Measurements from ENCODE around the gene LIPH.

The LIPH gene

DNA sequence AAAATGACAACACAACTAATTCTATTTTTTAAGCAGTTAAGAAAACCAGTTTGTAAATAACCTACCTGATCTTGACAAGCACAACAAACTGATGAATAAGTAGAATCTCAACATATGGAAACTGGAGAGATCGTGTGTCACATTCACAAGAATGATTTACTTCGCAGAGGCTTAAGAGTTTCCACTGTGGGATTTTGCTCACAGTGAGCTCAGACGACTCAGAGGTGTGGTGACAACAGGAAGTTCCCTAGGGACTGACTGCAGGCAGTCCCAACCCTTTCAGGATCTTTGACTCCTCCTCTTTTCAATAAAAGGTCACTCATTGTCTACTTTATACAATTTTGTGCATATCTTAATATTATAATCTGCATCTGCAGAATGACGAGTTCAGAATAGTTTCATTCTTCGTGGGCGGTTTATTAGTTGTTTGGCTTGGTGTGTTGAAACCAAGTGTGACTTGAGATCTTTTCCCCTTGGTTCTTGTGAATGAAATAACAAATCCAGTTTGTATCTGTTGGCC, at the start of gene LIPH:
Gene LIPH (minus strand): TSS at position 231 of the 520 bp plus-strand sequence. CDS start 117 bp downstream, at position 114.
- H3K36me3 ChIP-seq (ENCODE audit: control insufficient read depth in 1 of 2, insufficient read depth in 2 of 2, low read length in 2 of 2): no peaks in the 10 kb centered on the region
- peak within 1 kb of the TSS; percentile 21 to 58 for H3K9ac ChIP-seq (ENCODE audit: low read depth in 1 of 2, low read length in 2 of 2)
- H3K27me3 ChIP-seq (ENCODE audit: control insufficient read depth in 1 of 2, insufficient read depth in 2 of 2, low read length in 2 of 2): no peaks in the 10 kb centered on the region
- H3K4me1 ChIP-seq (ENCODE audit: control insufficient read depth in 1 of 2, insufficient read depth in 2 of 2, low read length in 2 of 2): peaks cover 7 to 23% of the 10 kb centered on the region in 2 donors
- peak within 1 kb of the TSS; percentile 41 to 50 for H3K4me3 ChIP-seq (ENCODE audit: low read depth in 1 of 2, low read length in 2 of 2)
- peak within 1 kb of the TSS; percentile 39 for H3K27ac ChIP-seq (ENCODE audit: low read depth, low read length)
- H3K9me3 ChIP-seq (ENCODE audit: control insufficient read depth in 1 of 2, low read length in 2 of 2): no peaks in the 10 kb centered on the region

DNA sequence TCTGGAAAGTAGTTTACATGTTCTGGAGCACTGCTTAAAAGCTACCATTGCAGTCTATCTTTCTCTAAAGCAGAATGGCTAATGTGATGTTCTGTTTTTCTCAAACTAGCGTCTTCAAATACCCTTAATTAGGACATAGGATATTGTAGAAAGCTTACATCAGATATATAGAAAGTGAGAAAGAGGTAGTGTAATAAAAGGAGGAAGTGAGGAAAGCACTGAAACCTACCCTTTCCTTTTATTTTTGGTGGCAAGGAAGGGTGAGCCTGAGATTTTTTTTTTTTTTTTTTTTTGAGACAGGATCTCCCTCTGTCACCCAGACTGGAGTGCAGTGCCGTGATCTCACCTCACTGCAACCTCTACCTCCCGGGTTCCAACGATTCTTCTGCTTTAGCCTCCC, 43.1 kb upstream of the LIPH start:
- Histone ChIP-seq H3K4me1 (ENCODE audit: control insufficient read depth in 1 of 2, insufficient read depth in 2 of 2, low read length in 2 of 2) (no peaks in the 10 kb centered on the region), H3K4me3 (ENCODE audit: low read depth in 1 of 2, low read length in 2 of 2) (no peak overlapping the region), H3K9me3 (ENCODE audit: control insufficient read depth in 1 of 2, low read length in 2 of 2) (no peaks in the 10 kb centered on the region), H3K36me3 (ENCODE audit: control insufficient read depth in 1 of 2, insufficient read depth in 2 of 2, low read length in 2 of 2) (peaks cover 11 to 32% of the 10 kb centered on the region in 2 donors), H3K27ac (ENCODE audit: low read depth, low read length) (no peak overlapping the region), H3K27me3 (ENCODE audit: control insufficient read depth in 1 of 2, insufficient read depth in 2 of 2, low read length in 2 of 2) (no peaks in the 10 kb centered on the region), H3K9ac (ENCODE audit: low read depth in 1 of 2, low read length in 2 of 2) (no peak overlapping the region)

DNA sequence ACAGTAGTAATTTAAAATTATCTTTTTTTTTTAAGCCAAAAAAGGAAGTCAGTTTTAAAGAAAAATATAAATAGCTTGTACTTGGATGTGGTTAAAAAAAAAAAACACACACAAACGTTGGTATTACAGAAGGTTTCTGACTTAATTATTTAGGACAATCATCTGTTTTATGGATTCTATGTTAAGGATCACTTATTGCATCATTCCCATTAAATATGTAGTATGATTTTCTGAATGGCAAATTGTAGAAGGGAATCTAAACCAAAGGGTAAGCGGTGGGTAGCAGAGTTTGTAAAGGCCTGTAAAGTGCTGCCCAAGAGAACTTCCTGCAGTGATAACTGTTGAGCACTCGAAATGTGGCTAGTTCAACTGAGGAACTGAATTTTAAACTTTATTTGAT, 41.7 kb upstream of the LIPH start:
- Histone ChIP-seq H3K9me3 (ENCODE audit: control insufficient read depth in 1 of 2, low read length in 2 of 2) (no peaks in the 10 kb centered on the region), H3K9ac (ENCODE audit: low read depth in 1 of 2, low read length in 2 of 2) (no peak overlapping the region), H3K27me3 (ENCODE audit: control insufficient read depth in 1 of 2, insufficient read depth in 2 of 2, low read length in 2 of 2) (no peaks in the 10 kb centered on the region), H3K4me3 (ENCODE audit: low read depth in 1 of 2, low read length in 2 of 2) (no peak overlapping the region), H3K36me3 (ENCODE audit: control insufficient read depth in 1 of 2, insufficient read depth in 2 of 2, low read length in 2 of 2) (peaks cover 3 to 31% of the 10 kb centered on the region in 2 donors), H3K27ac (ENCODE audit: low read depth, low read length) (no peak overlapping the region), H3K4me1 (ENCODE audit: control insufficient read depth in 1 of 2, insufficient read depth in 2 of 2, low read length in 2 of 2) (no peaks in the 10 kb centered on the region)

DNA sequence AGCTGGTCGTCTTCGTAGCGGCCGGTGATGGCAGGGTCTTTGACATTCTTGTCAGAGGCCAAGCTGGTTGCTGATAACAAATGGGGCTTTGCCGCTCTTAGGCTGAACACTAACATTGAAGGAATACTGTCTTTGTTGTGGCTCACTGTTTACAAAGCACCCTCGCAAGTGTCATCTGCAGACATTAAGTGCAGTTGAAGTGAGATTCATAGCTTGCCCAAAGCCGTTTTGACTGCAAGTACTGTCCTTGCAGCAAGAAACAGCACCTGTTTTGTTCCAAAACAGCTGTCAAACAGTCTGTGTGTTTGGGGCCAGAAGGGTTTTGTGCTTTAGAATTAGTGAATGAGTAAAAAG, 34.3 kb upstream of the LIPH start:
- peak overlapping the region; percentile 90 to 97 for H3K9ac ChIP-seq (ENCODE audit: low read depth in 1 of 2, low read length in 2 of 2)
- H3K4me3 ChIP-seq (ENCODE audit: low read depth in 1 of 2, low read length in 2 of 2): peak overlapping the region; percentile 90 to 93
- peak overlapping the region; percentile 93 for H3K27ac ChIP-seq (ENCODE audit: low read depth, low read length)
- H3K4me1 ChIP-seq (ENCODE audit: control insufficient read depth in 1 of 2, insufficient read depth in 2 of 2, low read length in 2 of 2): peaks cover 23% of the 10 kb centered on the region in 2 donors
- H3K27me3 ChIP-seq (ENCODE audit: control insufficient read depth in 1 of 2, insufficient read depth in 2 of 2, low read length in 2 of 2): no peaks in the 10 kb centered on the region
- peaks cover 0 to 3% of the 10 kb centered on the region in 2 donors for H3K36me3 ChIP-seq (ENCODE audit: control insufficient read depth in 1 of 2, insufficient read depth in 2 of 2, low read length in 2 of 2)
- H3K9me3 ChIP-seq (ENCODE audit: control insufficient read depth in 1 of 2, low read length in 2 of 2): no peaks in the 10 kb centered on the region

DNA sequence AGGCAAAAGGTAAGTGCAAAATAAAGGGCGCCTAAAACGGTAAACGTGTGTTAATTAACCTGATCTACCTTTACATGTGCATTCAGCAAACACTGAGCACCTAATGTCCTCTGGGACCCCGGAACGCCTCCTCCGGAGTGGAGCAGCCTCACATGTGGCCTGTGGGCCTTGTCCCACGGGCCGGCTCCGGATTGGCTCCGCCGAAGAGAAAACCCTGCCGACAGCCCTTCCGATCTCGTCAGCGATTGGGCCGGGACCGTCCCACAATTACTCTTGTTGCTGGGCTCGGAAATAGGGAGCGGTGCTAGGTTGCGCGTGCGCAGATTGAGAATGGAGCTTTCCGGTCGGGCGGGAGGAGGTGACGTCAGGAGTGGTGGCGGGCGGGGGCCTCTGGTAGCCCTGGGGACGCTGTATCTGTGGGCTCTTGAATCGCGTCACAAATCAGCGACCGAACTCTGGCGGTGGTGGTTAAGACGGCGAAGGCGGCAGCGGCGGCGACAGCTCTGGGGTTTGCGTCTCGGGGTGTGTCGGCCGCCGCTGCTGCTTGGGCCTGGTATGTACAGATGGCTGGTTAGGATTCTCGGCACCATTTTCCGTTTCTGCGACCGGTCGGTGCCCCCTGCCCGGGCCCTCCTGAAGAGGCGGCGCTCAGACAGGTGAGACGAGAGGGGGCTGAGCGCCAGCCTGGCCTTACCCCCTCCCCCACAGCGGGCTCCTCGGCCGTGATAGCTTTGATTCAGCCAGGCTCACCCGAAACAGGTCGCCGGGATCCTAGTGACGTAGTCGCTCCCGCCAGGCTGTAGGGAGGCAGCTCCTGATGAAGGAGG, 33.7 kb upstream of the LIPH start, which contains the start of gene SENP2:
Gene SENP2 (plus strand): TSS at position 437 of the 827 bp plus-strand sequence. CDS start 119 bp downstream, at position 556.
- peak within 1 kb of the TSS; percentile 90 to 93 for H3K4me3 ChIP-seq (ENCODE audit: low read depth in 1 of 2, low read length in 2 of 2)
- no peaks in the 10 kb centered on the region for H3K27me3 ChIP-seq (ENCODE audit: control insufficient read depth in 1 of 2, insufficient read depth in 2 of 2, low read length in 2 of 2)
- peak within 1 kb of the TSS; percentile 93 for H3K27ac ChIP-seq (ENCODE audit: low read depth, low read length)
- no peaks in the 10 kb centered on the region for H3K36me3 ChIP-seq (ENCODE audit: control insufficient read depth in 1 of 2, insufficient read depth in 2 of 2, low read length in 2 of 2)
- H3K9me3 ChIP-seq (ENCODE audit: control insufficient read depth in 1 of 2, low read length in 2 of 2): no peaks in the 10 kb centered on the region
- peaks cover 23% of the 10 kb centered on the region in 2 donors for H3K4me1 ChIP-seq (ENCODE audit: control insufficient read depth in 1 of 2, insufficient read depth in 2 of 2, low read length in 2 of 2)
- H3K9ac ChIP-seq (ENCODE audit: low read depth in 1 of 2, low read length in 2 of 2): peak within 1 kb of the TSS; percentile 90 to 97

DNA sequence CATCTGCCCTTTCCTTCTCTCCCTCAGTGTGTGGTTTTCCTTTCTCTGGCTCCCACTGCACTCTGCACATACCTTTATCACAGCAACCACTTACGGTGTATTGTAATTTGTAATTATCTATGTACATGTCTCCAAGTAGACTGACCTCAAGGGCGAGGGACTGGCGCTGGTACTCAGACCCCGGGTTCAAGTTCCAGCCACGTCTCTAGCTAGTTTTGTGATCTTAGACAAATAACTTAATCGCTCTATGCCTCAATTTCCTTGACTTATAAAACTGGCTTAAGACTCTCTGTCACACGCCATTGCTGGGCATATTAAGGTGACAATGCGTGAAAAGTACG, 33.1 kb upstream of the LIPH start:
- H3K27me3 ChIP-seq (ENCODE audit: control insufficient read depth in 1 of 2, insufficient read depth in 2 of 2, low read length in 2 of 2): no peaks in the 10 kb centered on the region
- H3K9me3 ChIP-seq (ENCODE audit: control insufficient read depth in 1 of 2, low read length in 2 of 2): no peaks in the 10 kb centered on the region
- H3K4me1 ChIP-seq (ENCODE audit: control insufficient read depth in 1 of 2, insufficient read depth in 2 of 2, low read length in 2 of 2): peaks cover 23% of the 10 kb centered on the region in 2 donors
- peak overlapping the region; percentile 90 to 93 for H3K4me3 ChIP-seq (ENCODE audit: low read depth in 1 of 2, low read length in 2 of 2)
- no peaks in the 10 kb centered on the region for H3K36me3 ChIP-seq (ENCODE audit: control insufficient read depth in 1 of 2, insufficient read depth in 2 of 2, low read length in 2 of 2)
- peak overlapping the region; percentile 87 to 97 for H3K9ac ChIP-seq (ENCODE audit: low read depth in 1 of 2, low read length in 2 of 2)
- peak overlapping the region; percentile 91 for H3K27ac ChIP-seq (ENCODE audit: low read depth, low read length)

DNA sequence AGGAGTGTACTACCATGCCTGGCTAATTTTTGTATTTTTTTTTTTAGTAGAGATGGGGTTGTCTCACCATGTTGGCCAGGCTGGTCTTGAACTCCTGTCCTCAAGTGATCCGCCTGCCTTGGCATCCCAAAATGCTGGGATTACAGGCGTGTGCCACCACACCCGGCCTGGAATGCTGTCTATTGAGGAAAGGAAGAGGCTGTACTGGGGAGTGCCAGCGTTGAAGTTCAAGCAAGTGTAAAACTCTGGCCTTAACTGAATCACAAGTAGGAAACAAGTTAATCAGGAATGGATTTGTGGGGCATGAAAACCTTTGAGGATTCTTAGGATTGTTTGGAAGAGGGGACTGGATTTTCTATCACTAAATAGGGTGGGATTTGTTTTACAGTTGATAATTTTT, 32.3 kb upstream of the LIPH start:
- Histone ChIP-seq H3K27ac (ENCODE audit: low read depth, low read length) (peak overlapping the region; percentile 91), H3K4me1 (ENCODE audit: control insufficient read depth in 1 of 2, insufficient read depth in 2 of 2, low read length in 2 of 2) (peaks cover 23% of the 10 kb centered on the region in 2 donors), H3K27me3 (ENCODE audit: control insufficient read depth in 1 of 2, insufficient read depth in 2 of 2, low read length in 2 of 2) (no peaks in the 10 kb centered on the region), H3K9ac (ENCODE audit: low read depth in 1 of 2, low read length in 2 of 2) (no peak overlapping the region), H3K4me3 (ENCODE audit: low read depth in 1 of 2, low read length in 2 of 2) (no peak overlapping the region), H3K36me3 (ENCODE audit: control insufficient read depth in 1 of 2, insufficient read depth in 2 of 2, low read length in 2 of 2) (no peaks in the 10 kb centered on the region), H3K9me3 (ENCODE audit: control insufficient read depth in 1 of 2, low read length in 2 of 2) (no peaks in the 10 kb centered on the region)

DNA sequence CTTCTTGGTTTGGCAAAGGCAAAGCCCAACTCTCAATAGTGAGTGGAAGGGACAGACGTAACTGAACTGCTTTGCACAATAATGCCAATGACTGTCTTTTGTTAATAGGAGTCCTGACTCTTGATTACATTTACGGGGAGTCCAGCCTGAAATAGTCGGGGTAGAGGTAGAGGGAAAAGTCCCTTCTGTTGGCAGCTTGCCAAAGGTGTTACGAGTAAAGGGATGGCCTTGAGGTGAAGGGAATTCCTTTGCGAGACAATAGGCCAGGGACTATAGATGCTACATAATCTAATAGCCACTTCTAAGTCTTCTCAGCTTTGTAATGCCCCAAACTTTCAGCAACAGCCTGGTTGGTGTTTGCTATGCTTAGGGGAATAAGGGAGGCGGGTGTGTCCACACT, 31.5 kb upstream of the LIPH start:
- Histone ChIP-seq H3K4me3 (ENCODE audit: low read depth in 1 of 2, low read length in 2 of 2) (no peak overlapping the region), H3K9ac (ENCODE audit: low read depth in 1 of 2, low read length in 2 of 2) (no peak overlapping the region), H3K27me3 (ENCODE audit: control insufficient read depth in 1 of 2, insufficient read depth in 2 of 2, low read length in 2 of 2) (no peaks in the 10 kb centered on the region), H3K4me1 (ENCODE audit: control insufficient read depth in 1 of 2, insufficient read depth in 2 of 2, low read length in 2 of 2) (peaks cover 23% of the 10 kb centered on the region in 2 donors), H3K9me3 (ENCODE audit: control insufficient read depth in 1 of 2, low read length in 2 of 2) (no peaks in the 10 kb centered on the region), H3K36me3 (ENCODE audit: control insufficient read depth in 1 of 2, insufficient read depth in 2 of 2, low read length in 2 of 2) (no peaks in the 10 kb centered on the region), H3K27ac (ENCODE audit: low read depth, low read length) (no peak overlapping the region)

DNA sequence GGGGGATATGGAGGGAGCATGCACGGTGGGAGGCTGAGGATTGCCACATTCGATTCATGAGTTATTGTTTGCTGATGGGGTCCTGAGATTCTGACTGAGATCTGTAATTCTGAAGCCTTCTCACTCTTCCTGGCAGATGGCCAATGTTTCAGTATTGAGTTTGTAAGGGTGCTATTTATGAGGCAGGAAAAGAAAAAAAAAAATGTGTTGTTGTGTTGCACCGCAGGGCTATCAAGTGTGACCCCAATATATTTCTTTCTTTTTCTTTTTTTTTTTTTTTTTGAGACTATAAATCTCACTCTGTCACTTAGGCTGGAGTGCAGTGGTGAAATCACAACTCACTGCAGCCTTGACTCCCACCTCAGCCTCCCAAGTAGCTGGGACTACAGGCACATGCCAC, 30.5 kb upstream of the LIPH start:
- Histone ChIP-seq H3K4me3 (ENCODE audit: low read depth in 1 of 2, low read length in 2 of 2) (no peak overlapping the region), H3K27ac (ENCODE audit: low read depth, low read length) (no peak overlapping the region), H3K9ac (ENCODE audit: low read depth in 1 of 2, low read length in 2 of 2) (no peak overlapping the region), H3K27me3 (ENCODE audit: control insufficient read depth in 1 of 2, insufficient read depth in 2 of 2, low read length in 2 of 2) (no peaks in the 10 kb centered on the region), H3K4me1 (ENCODE audit: control insufficient read depth in 1 of 2, insufficient read depth in 2 of 2, low read length in 2 of 2) (peaks cover 18 to 23% of the 10 kb centered on the region in 2 donors), H3K36me3 (ENCODE audit: control insufficient read depth in 1 of 2, insufficient read depth in 2 of 2, low read length in 2 of 2) (no peaks in the 10 kb centered on the region), H3K9me3 (ENCODE audit: control insufficient read depth in 1 of 2, low read length in 2 of 2) (no peaks in the 10 kb centered on the region)

DNA sequence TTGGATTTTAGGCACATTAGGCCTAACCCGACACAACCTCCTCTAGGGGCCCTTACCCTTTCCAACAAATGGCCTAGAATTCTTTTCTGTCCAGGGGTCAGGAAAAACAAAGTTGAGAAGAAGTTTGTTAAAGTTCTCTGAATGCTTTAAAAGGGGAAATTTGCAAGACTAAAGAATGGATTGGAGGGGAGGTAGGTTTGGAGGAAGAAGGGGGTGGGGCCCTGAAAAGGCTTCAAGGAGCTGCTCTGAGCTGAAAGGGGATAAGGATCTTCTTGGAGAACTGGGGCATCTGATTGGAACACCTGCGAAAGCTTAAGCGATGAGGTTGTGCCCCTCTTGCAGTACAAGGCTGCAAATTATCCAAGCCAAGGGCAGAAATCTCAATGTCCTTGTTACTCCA, 29.8 kb upstream of the LIPH start:
- H3K9ac ChIP-seq (ENCODE audit: low read depth in 1 of 2, low read length in 2 of 2): no peak overlapping the region
- H3K27ac ChIP-seq (ENCODE audit: low read depth, low read length): no peak overlapping the region
- peaks cover 18 to 22% of the 10 kb centered on the region in 2 donors for H3K4me1 ChIP-seq (ENCODE audit: control insufficient read depth in 1 of 2, insufficient read depth in 2 of 2, low read length in 2 of 2)
- no peak overlapping the region for H3K4me3 ChIP-seq (ENCODE audit: low read depth in 1 of 2, low read length in 2 of 2)
- no peaks in the 10 kb centered on the region for H3K9me3 ChIP-seq (ENCODE audit: control insufficient read depth in 1 of 2, low read length in 2 of 2)
- H3K36me3 ChIP-seq (ENCODE audit: control insufficient read depth in 1 of 2, insufficient read depth in 2 of 2, low read length in 2 of 2): no peaks in the 10 kb centered on the region
- H3K27me3 ChIP-seq (ENCODE audit: control insufficient read depth in 1 of 2, insufficient read depth in 2 of 2, low read length in 2 of 2): no peaks in the 10 kb centered on the region

Data from duodenal mucosa (tissue), 2 donors.